Spleen (tissue), 11 donors: Measurements from ENCODE around the gene PPM1A. TPM values are rescaled to one million over a fixed set of nuclear protein-coding genes. Genes with fewer than 3 reads are reported as not detected.

Experiments
- DNase-seq: peaks from one replicate; pipeline ENCODE4 v3.0.0-alpha.2; 2020
- H3K27ac ChIP-seq, 8 donors: fragments of 200-600 bp; sonication (generic) in 7 of 8; 1 replicate in 4 of 8; 2 replicates in 4 of 8; pipeline versions ENCODE4 v1.5.0 to v1.8.0; 2016 to 2021; ENCODE audit warnings: inconsistent platforms in 4 of 8, mild to moderate bottlenecking in 4 of 8, moderate library complexity in 1 of 8
- H3K27me3 ChIP-seq, 7 donors: fragments of 200-600 bp; sonication (generic) in 6 of 7; replicated peaks in 1 of 7; 1 replicate in 4 of 7; 2 replicates in 3 of 7; pipeline versions ENCODE4 v1.5.0 to v1.8.0; 2016 to 2021; ENCODE audit warnings: inconsistent platforms in 3 of 7, mild to moderate bottlenecking in 1 of 7
- H3K36me3 ChIP-seq, 6 donors: fragments of 200-600 bp; sonication (generic) in 5 of 6; 1 replicate in 4 of 6; 2 replicates in 2 of 6; pipeline versions ENCODE4 v1.5.0 to v1.8.0; 2016 to 2021; ENCODE audit warnings: inconsistent platforms in 2 of 6
- H3K4me1 ChIP-seq, 6 donors: fragments of 200-600 bp; sonication (generic) in 5 of 6; 1 replicate in 3 of 6; 2 replicates in 3 of 6; pipeline versions ENCODE4 v1.5.0 to v1.8.0; 2016 to 2021; ENCODE audit warnings: inconsistent platforms in 3 of 6
- H3K4me3 ChIP-seq, 8 donors: fragments of 200-600 bp; sonication (generic) in 7 of 8; 1 replicate in 4 of 8; 2 replicates in 4 of 8; pipeline versions ENCODE4 v1.5.0 to v1.8.0; 2016 to 2021; ENCODE audit warnings: inconsistent platforms in 4 of 8, mild to moderate bottlenecking in 4 of 8, moderate library complexity in 2 of 8
- H3K9me3 ChIP-seq, 8 donors: fragments of 200-600 bp; sonication (generic) in 7 of 8; 1 replicate in 4 of 8; 2 replicates in 4 of 8; pipeline versions ENCODE4 v1.5.0 to v1.8.0; 2016 to 2021; ENCODE audit warnings: inconsistent platforms in 4 of 8
- CTCF ChIP-seq, 11 experiments: fragments of 200-600 bp in 7 of 11; fragments of 450-650 bp in 4 of 11; sonication (generic) in 4 of 11; IDR thresholded peaks in 8 of 11; conservative IDR thresholded peaks in 3 of 11; 1 replicate in 7 of 11; 2 replicates in 4 of 11; pipeline versions ENCODE4 v1.4.0 to v1.8.0; 2016 to 2021; ENCODE audit warnings: antibody characterized with exemption in 11 of 11, inconsistent platforms in 4 of 11, mild to moderate bottlenecking in 1 of 11
- POLR2A ChIP-seq, 3 donors: fragments of 450-650 bp; IDR thresholded peaks; one replicate each; pipeline ENCODE4 v1.5.1; 2017; ENCODE audit warnings: antibody characterized with exemption in 3 of 3, mild to moderate bottlenecking in 1 of 3
- POLR2AphosphoS5 ChIP-seq, 3 donors: sonication (generic); formaldehyde crosslinking; IDR thresholded peaks; one replicate each; pipeline ENCODE4 v1.5.1; 2017; ENCODE audit warnings: antibody characterized with exemption in 3 of 3
- WGBS, 5 donors: extraction: QIAGEN DNeasy Blood & Tissue Kit in 3 of 5; methylation state at CpG; one replicate each; pipeline versions ENCODE4 v1.1.5 to v1.1.7; 2013 to 2018; 5-methylcytosine and 5-hydroxymethylcytosine counted together
- intact Hi-C: fragments of 100-400 bp; cut with DNase I; formaldehyde crosslinking; loops from one replicate; pipeline ENCODE4 v1.15.0; 2023; ENCODE audit warnings: low total_unique reads
- polyA plus RNA-seq, 3 donors: library from polyadenylated mRNA; stranded (reverse); fragments of 200-250 nt; gene quantifications; one replicate each; pipeline ENCODE4 v1.2.1, GENCODE V29; 2013
- total RNA-seq, 7 donors: library from RNA; depleted of rRNA in 3 of 7; stranded (reverse); fragments of >200 nt in 3 of 7; fragmentation: NEBNext Ultra II Directional in 4 of 7; extraction: Animal tissue kit (Norgen Biotek cat#: 25700) in 4 of 7; gene quantifications; one replicate each; pipeline versions ENCODE4 v1.1.0 to v1.2.1, GENCODE V29; 2016 to 2021
- donor health status: healthy with polysubstance abuse.
- donor health status: DM: no; HTN: no; CAD: no; lungs with moderate emphysema.
- donor health status: DM: no; HTN: no; CAD: no.
- donor health status: Bipolar disorder and iron deficiency.
- donor health status: healthy.
- donor health status: DM: no; HTN: no; CAD: no.
- donor health status: DM: yes; HTN: yes; CAD: no.

PPM1A gene
- total and polyA plus RNA-seq, 10 donors, result 15.5 to 63.0 (median 45.0) TPM

- no peak overlapping the region for H3K27ac ChIP-seq
- no peak for TF ChIP-seq POLR2A (IDR thresholded peaks at IDR 0.05)
- no peak for TF ChIP-seq CTCF (IDR thresholded peaks at IDR 0.05 in 8 of 11, conservative IDR thresholded peaks at IDR 0.05 in 3 of 11)
- TF ChIP-seq POLR2AphosphoS5 (IDR thresholded peaks at IDR 0.05), result no peak
- H3K27me3 ChIP-seq, result peaks cover 0 to 35% (median 0%) of the 10 kb centered on the region in 7 donors
- no peak overlapping the region for H3K4me3 ChIP-seq
- no peaks in the 10 kb centered on the region for H3K4me1 ChIP-seq
- 85 to 100% (median 89%) methylated on average over 2 of the region's 2 CpGs for WGBS, 5 donors
- intact Hi-C loops, result no loop called here
- no peak for DNase-seq
- no peaks in the 10 kb centered on the region for H3K9me3 ChIP-seq
- H3K36me3 ChIP-seq, result no peaks in the 10 kb centered on the region
Observed at GRCh38 chr14:60339571-60339970, 90.5 kb downstream of the PPM1A start.

- Histone ChIP-seq H3K4me1 (peaks cover 0 to 5% (median 0%) of the 10 kb centered on the region in 6 donors), H3K36me3 (no peaks in the 10 kb centered on the region), H3K9me3 (no peaks in the 10 kb centered on the region), H3K4me3 (no peak overlapping the region), H3K27ac (no peak overlapping the region), H3K27me3 (peaks cover 0 to 12% (median 0%) of the 10 kb centered on the region in 7 donors)
- intact Hi-C loops, result no loop called here
- WGBS, 5 donors, result 60 to 65% (median 64%) methylated on average over 6 of the region's 6 CpGs
- DNase-seq, result no peak
- TF ChIP-seq POLR2A (IDR thresholded peaks at IDR 0.05) (no peak), CTCF (IDR thresholded peaks at IDR 0.05 in 8 of 11, conservative IDR thresholded peaks at IDR 0.05 in 3 of 11) (no peak), POLR2AphosphoS5 (IDR thresholded peaks at IDR 0.05) (no peak)
Observed at GRCh38 chr14:60343571-60344071, 94.6 kb downstream of the PPM1A start.

- H3K27ac ChIP-seq, result no peak overlapping the region
- H3K4me1 ChIP-seq, result peaks cover 0 to 5% (median 0%) of the 10 kb centered on the region in 6 donors
- TF ChIP-seq POLR2A (IDR thresholded peaks at IDR 0.05), result no peak
- H3K4me3 ChIP-seq, result no peak overlapping the region
- H3K36me3 ChIP-seq, result no peaks in the 10 kb centered on the region
- intact Hi-C loops, result no loop called here
- no peak for DNase-seq
- H3K9me3 ChIP-seq, result no peaks in the 10 kb centered on the region
- peaks cover 0 to under 1% (median 0%) of the 10 kb centered on the region in 7 donors for H3K27me3 ChIP-seq
- WGBS, 5 donors, result 63 to 77% (median 72%) methylated on average over 2 of the region's 2 CpGs
Observed at GRCh38 chr14:60344751-60345150, 95.7 kb downstream of the PPM1A start.

GRCh38 chr14:60346706-60347105, 97.7 kb downstream of the PPM1A start:
- 46 to 64% (median 51%) methylated on average over 2 of the region's 2 CpGs for WGBS, 5 donors
- Histone ChIP-seq H3K27me3 (peaks cover 0 to 12% (median 0%) of the 10 kb centered on the region in 7 donors), H3K27ac (no peak overlapping the region), H3K4me3 (no peak overlapping the region), H3K9me3 (no peaks in the 10 kb centered on the region), H3K36me3 (no peaks in the 10 kb centered on the region), H3K4me1 (peaks cover 0 to 5% (median 0%) of the 10 kb centered on the region in 6 donors)
- intact Hi-C loops, result no loop called here
- TF ChIP-seq POLR2AphosphoS5 (IDR thresholded peaks at IDR 0.05) (no peak), POLR2A (IDR thresholded peaks at IDR 0.05) (no peak), CTCF (IDR thresholded peaks at IDR 0.05 in 8 of 11, conservative IDR thresholded peaks at IDR 0.05 in 3 of 11) (no peak)
- no peak for DNase-seq
